ENCODE data around the gene CLNK.
"Not testable (repeated sequence)": the region's sequence is repeated elsewhere in the genome, so short reads cannot be mapped to it uniquely, and the experiment has no call there.

CLNK gene

DNA sequence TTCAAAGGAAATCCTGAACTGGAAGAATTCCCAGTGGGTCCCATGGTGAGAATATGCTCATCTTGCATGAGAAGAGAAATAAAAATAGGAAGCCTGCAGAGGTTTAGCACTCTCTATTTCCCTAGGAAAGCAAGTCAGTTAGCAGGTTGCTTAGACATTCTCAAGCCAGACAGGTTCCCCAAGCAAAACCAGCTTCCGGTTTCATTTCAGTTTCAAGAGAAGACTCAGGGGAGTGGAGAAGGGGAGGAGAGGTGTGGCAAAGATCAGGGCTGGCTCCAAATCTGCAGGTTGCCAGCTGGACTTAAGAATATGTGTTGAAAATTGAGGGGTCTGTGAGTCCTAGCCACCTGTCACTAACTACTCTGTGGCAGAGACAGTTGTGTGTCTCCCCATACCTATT, 107.5 kb downstream of the CLNK start:
- DNase-seq = no peak

- DNase-seq = no peak
Observed at GRCh38 chr4:10576236-10576635, 108.3 kb downstream of the CLNK start.

GRCh38 chr4:10575414-10575813, 109.2 kb downstream of the CLNK start:
- no peak for DNase-seq

DNA sequence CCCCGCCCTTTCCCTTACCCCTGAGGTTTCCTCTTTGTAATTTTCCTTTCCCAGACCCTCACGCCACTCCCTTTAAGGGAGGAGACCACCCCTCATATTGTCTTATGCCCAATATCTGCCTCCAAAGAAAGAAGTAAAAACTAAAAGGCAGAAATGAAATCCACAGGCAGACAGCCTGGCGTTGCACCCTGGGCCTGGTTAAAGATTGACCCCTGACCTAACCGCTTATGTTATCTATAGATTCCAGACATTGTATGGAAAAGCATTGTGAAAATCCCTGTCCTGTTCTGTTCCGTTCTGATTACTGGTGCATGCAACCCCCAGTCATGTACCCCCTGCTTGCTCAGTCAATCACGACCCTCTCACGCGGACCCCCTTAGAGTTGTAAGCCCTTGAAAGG, 110.0 kb downstream of the CLNK start:
- not testable (repeated sequence) for DNase-seq

DNA sequence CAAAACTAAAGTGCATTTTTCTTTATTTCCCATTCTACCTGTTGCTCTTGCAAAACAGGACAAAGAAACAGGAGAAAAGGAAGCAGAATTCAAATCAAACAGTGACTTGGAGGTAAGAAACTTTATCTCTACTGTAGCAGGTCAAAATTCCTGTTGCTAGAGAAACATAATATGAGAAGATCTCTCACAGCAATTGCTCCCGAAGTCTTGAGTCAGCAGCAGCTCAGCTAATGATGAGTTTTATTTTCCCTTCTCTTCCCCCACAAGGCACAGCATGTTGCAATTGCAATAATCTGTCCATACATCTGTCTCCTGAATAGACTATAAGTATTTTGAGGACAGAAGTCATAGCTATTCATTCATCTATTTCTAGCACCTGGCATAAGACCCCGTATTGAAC, 112.7 kb downstream of the CLNK start:
- DNase-seq = no peak

DNA sequence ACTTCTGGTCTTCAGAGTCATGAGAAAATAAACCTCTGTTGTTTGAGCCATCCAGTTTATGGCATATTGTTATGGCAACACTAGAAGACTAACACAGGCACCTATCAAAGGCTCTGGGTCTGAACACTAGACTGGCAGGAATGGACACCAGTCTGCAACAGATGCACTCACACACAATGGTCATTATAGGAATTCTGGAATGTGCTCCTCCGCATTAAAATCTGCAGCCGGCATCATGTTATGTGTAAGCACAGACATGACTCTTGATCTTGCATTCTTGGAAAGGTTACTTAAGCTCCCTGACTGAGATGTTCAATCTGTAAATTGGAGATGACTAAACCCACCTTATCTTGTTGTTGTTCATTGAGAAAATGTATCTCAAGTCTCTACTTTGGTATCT, 115.1 kb downstream of the CLNK start:
- DNase-seq = no peak

- DNase-seq = peak; percentile 12
Observed at GRCh38 chr4:10567766-10568165, 116.8 kb downstream of the CLNK start.

GRCh38 chr4:10565166-10565780, 119.3 kb downstream of the CLNK start:
- DNase-seq = no peak

- peak; percentile 66 for DNase-seq
Observed at GRCh38 chr4:10554694-10555093, 129.9 kb downstream of the CLNK start.

DNA sequence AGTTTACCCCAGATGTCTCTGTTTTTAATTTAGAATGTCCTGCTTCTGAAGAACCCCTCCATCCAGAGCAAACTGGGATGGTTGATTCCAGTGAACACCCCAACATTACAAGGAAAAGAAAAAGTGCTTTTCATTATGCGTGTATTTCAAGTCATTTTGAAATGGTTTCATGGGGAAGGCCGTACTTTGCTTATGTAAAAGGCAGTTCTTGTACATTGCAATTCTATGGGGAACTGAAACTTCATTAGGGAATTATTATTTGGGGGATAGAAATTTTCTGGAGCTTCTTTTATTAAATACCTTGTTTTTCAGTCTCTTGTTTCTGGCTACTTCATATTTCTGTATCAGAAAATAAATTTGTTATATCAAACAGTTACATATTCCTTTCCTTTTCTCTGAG, 130.4 kb downstream of the CLNK start:
- no peak for DNase-seq

- DNase-seq = no peak
Observed at GRCh38 chr4:10552591-10553280, 131.8 kb downstream of the CLNK start.

DNA sequence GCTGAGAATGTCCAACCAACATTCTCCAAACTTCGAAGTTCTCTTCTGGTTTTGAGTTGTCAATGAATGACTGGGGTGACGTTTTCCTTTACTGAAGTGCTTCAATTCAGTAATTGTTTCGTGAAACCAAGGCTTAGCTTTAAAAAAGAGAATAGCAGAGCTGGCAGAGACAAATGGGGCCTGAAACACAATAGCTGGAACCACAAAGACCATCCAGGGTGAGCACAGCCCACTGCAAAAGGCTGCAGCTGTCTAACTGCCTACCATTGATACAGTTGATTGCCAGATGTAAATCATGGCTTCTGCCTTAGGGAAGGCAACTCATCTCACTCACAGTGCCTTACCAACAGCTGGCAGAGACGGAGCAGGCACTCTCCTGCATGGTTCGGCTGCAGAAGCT, 148.7 kb downstream of the CLNK start:
- no peak for DNase-seq

DNA sequence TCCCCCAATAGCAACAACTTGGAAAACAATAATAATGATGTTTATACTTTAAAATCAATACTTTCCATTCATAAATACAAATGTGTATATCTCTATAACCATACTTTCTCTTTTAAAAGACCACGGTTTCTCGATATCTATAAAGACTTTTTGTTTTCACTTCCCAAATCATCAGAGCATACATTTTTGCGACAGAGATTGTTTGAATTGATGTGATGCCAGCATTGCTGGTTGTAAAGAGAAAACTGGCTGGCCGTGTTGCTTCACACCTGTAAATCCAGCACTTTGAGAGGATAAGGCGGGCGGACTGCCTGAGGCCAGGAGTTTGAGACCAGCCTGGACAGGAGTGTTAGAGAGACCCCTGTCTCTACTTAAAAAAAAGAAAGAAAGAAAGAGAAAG, 149.7 kb downstream of the CLNK start:
- no peak for DNase-seq

GRCh38 chr4:10532155-10532554, 152.4 kb downstream of the CLNK start:
- no peak for DNase-seq

DNA sequence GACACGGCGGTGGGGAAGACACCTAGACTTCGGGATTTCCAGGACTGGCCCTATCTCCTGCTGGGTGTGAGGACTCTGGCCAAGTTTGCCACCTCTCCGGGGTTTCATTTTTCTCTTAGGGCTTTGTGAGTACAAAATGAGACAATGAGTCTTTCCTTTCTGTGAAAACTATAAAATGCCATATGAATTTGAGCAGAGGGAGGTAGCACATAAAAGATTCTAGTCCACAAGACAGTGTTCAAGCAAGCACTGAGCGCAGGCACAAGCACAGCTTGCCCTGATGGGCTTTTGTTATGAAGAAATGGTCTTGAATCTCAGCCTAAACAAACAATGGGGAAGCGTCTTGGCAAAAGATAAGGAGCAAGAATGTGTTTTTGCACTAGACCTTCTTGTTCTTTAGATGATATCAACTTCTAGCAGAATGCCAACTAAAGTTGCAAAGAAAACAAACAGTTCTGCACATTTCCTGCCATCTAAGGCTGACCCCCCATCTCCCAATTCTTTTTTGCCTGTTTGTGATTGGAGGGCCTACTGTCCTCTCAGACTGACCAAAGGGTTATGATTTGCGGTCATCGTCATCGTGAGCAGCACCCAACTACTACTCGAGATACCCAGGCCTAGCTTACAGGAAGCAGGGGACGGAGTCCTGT, 154.3 kb downstream of the CLNK start:
- DNase-seq = peak; percentile 13

- peak; percentile 12 for DNase-seq
Observed at GRCh38 chr4:10529291-10530136, 155.1 kb downstream of the CLNK start.

DNA sequence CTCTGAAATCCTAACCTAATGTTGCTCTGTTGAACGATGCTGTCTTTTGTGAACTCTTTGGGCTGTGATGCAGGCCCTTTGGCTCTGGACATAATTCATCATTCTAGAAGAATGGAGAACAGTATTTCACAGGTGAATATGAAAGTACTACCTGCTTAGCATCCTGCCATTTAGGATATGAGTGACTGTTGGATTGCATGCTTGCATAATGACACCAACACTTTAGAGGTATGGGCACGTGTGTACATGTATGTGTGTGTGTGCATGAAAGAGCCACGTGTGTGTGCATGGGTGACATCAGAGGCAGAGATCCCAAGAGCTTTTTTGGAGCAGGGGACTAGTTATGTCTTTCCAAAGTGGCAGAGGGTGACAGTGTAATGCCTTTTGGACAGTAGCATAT, 157.1 kb downstream of the CLNK start:
- no peak for DNase-seq

GRCh38 chr4:10526429-10527222, 157.9 kb downstream of the CLNK start:
- DNase-seq = no peak

- no peak for DNase-seq
Observed at GRCh38 chr4:10524196-10524833, 160.3 kb downstream of the CLNK start.

GRCh38 chr4:10521424-10521823, 163.1 kb downstream of the CLNK start:
- DNase-seq = no peak

DNA sequence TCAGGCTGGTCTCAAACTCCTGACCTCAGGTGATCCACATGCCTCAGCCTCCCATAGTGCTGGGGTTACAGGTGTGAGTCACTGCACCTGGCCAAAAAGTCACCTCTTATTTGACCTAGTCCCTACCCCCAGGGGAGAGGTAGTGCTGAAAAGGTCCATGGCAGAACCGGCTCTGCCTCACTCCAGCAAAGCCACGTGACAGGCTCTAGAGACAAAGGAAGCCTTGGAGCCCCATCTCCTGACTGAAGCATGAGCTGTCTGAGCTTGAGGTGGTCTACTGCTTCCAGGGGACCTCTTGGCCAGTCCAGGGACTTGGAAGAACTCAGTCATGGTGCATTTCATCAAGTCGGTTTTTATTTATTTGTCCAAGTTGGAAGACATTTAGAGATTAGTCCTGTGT, 174.8 kb downstream of the CLNK start:
- no peak for DNase-seq

DNA sequence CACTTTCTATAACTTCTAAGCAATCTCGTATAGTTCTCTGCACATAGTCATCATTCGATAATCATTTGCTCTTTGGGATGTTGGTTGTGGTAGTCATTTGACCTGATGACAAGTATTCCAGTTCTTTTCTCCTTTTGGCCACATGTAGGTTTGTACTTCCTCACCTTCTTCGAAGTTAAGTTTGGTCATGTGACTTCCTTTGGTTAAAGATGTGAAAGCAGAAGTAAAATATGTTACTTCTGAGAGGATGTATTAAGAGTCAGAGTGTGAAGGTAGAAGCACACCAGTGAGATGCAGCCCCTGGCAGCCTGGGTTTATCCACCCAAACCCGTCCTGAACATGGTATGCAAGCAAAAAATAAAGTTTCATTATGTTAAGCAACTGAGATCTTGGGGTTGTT, 178.5 kb downstream of the CLNK start:
- DNase-seq = no peak

Data from fibroblast of skin of back (primary cell).